ENCODE measurements around the gene MTMR12. TPM values are rescaled to one million over a fixed set of nuclear protein-coding genes. Genes with fewer than 3 reads are reported as not detected.
A peak's percentile ranks its signal among the peaks of the same experiment; 100 is the strongest.
"Not testable (repeated sequence)": the region's sequence is repeated elsewhere in the genome, so short reads cannot be mapped to it uniquely, and the experiment has no call there.

MTMR12 gene
- total RNA-seq, 1 experiment from 2014 or later, result 23.8 TPM

- peak; percentile 87 for DNase-seq (ENCODE audit: low spot score)
- in situ Hi-C loops (cut with HindIII; ENCODE audit: low sequenced_read_pairs), result no loop called here
Observed at GRCh38 chr5:32329395-32329834, 16.7 kb upstream of the MTMR12 start.

DNA sequence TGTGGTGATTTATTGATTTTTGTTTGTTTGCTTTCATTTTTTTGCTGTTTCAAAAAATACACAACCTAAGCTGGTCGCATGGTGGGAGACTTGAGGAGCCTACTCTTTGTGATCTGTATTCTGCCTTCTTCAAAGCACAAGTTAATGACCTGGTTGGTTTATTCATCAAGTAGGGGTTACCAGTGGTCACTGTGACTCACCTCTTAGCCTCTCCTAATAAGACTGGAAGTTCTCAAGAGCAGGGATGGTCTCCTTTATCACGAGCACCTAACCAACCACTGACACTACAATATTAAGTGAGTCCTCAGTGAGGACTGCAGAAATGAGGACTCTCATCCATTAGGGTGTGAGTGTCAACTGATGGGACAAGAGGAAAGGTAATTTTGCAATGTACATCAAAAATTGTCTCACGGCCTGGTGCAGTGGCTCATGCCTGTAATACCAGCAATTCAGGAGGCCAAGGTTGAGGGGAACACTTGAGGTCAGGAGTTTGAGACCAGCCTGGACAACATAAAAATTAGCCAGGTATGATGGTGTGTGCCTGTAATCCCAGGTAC, 13.6 kb upstream of the MTMR12 start:
- DNase-seq (ENCODE audit: low spot score), result no peak
- in situ Hi-C loops (cut with HindIII; ENCODE audit: low sequenced_read_pairs), result no loop called here

DNA sequence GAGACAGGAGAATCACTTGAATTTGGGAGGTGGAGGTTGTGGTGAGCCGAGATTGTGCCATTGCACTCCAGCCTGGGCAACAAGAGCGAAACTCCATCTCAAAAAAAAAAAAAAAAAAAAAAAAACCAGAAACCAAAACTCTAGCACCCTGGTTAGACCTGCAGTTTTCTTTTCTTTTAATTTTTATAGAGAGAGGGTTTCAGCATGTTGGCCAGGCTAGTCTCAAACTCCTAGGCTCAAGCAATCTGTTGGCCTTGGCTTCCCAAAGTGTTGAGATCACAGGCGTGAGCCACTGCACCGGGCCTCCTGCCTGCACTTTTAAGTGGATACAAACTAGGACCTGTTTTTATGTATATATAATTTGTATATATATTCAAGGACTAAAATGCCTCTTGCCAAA, 12.9 kb upstream of the MTMR12 start:
- no peak for DNase-seq (ENCODE audit: low spot score)
- in situ Hi-C loops (cut with HindIII; ENCODE audit: low sequenced_read_pairs), result no loop called here

DNA sequence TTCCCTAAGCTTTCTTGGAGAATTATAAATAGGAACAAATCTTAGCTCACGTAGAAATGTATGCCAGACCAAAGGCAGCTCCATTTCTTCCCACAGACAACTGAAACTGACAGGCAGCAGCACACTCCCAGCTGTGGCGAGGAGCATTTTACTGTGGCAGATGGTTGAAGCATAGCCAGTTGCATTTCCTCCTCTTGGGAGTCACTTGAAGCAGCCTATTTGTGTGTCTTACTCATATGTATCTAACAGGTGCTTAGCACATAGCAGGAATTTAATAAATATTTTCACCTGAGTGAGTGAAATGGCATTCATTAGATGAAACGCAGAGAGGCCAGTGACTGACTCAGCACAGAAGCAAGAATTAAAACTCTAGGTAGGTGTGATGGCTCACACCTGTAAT, 12.3 kb upstream of the MTMR12 start:
- in situ Hi-C loops (cut with HindIII; ENCODE audit: low sequenced_read_pairs), result no loop called here
- DNase-seq (ENCODE audit: low spot score), result no peak

- no peak for DNase-seq (ENCODE audit: low spot score)
- in situ Hi-C loops (cut with HindIII; ENCODE audit: low sequenced_read_pairs), result no loop called here
Observed at GRCh38 chr5:32323741-32324140, 11.0 kb upstream of the MTMR12 start.

- in situ Hi-C loops (cut with HindIII; ENCODE audit: low sequenced_read_pairs), result no loop called here
- no peak for DNase-seq (ENCODE audit: low spot score)
Observed at GRCh38 chr5:32322882-32323281, 10.1 kb upstream of the MTMR12 start.

DNA sequence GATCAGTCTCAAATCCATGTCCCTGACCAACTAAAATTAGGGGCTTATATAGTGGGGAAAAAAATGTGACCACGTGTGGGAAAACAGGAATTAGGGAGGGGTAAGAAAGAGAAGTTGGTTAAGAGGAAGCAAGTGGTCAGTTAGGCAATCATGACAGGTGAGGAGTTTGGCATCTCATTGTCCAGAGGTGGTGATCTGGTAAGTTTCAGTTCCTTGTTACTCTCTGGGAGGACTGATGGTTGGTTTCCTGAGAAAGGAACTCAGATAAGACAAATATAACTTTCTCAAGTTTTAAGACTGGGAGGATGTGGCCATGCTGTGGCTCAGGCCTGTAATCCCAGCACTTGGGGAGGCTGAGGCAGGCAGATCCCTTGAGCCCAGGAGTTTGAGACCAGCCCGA, 9.0 kb upstream of the MTMR12 start:
- DNase-seq (ENCODE audit: low spot score); in situ Hi-C loops (cut with HindIII; ENCODE audit: low sequenced_read_pairs): not testable (repeated sequence)

DNA sequence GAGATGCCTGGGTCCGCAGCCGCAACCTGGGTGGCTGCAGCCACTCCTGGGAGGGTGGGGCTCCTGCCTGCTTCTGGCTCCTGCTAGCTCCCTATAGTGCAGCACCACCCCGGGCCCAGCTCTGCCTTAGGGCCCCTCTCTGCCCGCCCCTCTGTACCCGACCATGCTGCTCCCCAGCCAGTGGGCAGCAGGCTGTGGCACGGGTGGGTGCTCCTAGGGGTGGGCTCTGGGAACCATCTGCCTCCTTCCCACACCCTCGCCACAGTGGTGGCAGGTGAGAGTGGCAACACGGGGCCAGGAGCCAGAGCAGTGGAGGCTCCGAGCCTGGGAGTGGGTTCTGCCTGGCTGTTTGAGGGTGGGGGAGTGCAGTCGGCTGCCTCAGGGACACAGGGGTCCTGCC, 7.8 kb upstream of the MTMR12 start:
- no peak for DNase-seq (ENCODE audit: low spot score)

GRCh38 chr5:32319926-32320543, 7.3 kb upstream of the MTMR12 start:
- DNase-seq (ENCODE audit: low spot score), result no peak
- in situ Hi-C loops (cut with HindIII; ENCODE audit: low sequenced_read_pairs), result no loop called here

More for the DNA sequence above, 7.8 kb upstream of the MTMR12 start:
- in situ Hi-C loops (cut with HindIII; ENCODE audit: low sequenced_read_pairs), result no loop called here

- no peak for DNase-seq (ENCODE audit: low spot score)
- in situ Hi-C loops (cut with HindIII; ENCODE audit: low sequenced_read_pairs), result no loop called here
Observed at GRCh38 chr5:32319392-32319791, 6.7 kb upstream of the MTMR12 start.

DNA sequence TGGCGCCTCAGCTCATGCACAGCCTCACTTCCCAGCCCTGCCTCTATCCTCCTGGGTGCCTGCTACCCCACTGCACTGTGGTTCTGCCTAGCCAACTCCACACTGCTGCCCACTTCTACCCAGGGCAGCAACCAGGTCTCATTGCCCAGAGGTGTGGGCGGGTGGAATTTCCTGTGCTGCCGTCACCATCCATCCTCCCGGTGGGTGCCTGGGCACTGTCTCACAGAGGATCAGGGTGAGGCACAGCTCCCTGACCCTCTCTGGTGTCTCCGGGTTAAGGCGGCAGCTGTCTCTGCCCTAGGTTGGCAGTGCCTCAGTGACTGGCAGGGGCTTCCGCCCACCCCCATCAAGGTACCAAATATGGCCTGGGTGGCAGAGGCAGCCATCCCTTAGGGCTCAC, 4.3 kb upstream of the MTMR12 start:
- no peak for DNase-seq (ENCODE audit: low spot score)
- in situ Hi-C loops (cut with HindIII; ENCODE audit: low sequenced_read_pairs), result no loop called here

DNA sequence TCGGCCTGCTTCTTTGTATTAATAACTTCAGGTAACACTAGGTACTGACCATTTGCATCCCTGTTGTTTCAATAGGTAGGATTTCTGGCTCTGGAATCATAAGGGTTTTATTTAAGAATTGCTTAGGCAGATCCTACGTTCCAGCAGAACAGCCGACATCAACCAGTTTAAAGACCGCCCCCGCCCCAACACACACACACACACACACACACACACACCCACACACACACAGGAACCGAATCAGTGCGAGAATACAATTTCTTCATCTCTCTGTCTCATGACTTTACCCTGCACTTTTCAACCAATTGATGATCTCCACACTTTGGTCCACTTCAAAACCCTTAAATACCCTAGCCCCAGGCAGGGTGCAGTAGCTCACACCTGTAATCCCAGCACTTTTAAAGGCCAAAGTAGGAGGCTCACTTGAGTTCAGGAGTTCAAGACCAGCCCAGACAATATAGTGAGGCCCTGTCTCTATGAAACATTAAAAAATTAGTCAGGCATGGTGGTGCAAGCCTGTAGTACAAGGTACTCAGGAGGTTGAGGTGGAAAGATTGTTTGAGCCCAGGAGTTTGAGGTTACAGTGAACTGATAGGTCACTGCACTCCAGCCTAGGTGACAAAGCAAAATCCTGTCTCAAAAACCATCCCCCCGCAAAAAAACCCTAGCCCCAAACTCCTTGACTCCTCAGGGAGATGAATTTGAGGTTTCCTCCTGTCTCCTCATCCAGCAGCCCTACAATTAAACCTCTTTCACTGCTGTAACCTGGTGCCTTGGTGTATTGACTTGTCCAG, 2.7 kb upstream of the MTMR12 start:
- DNase-seq (ENCODE audit: low spot score), result no peak
- in situ Hi-C loops (cut with HindIII; ENCODE audit: low sequenced_read_pairs), result no loop called here

DNA sequence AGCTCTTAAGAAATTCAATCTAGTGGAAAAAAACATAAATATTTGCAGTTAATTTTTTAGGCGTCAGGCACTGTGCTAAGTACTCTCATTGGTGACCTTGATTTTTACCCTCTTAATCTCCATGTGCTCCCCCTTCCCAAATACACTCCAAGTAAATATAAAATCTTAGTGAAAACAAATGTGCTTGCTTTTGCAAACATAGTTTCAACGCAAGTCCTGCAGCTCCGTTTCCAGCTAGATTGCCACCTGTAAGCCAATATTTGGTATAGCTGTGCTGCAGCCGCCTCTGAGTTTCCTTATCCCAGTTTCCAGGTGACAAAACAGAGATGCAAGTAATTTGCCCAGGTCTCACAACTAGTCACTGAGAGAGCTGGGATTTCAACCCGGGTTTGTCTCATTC, 1.9 kb upstream of the MTMR12 start:
- no peak for DNase-seq (ENCODE audit: low spot score)
- in situ Hi-C loops (cut with HindIII; ENCODE audit: low sequenced_read_pairs), result no loop called here

GRCh38 chr5:32314152-32314488, 1.4 kb upstream of the MTMR12 start:
- in situ Hi-C loops (cut with HindIII; ENCODE audit: low sequenced_read_pairs); DNase-seq (ENCODE audit: low spot score): not testable (repeated sequence)

DNA sequence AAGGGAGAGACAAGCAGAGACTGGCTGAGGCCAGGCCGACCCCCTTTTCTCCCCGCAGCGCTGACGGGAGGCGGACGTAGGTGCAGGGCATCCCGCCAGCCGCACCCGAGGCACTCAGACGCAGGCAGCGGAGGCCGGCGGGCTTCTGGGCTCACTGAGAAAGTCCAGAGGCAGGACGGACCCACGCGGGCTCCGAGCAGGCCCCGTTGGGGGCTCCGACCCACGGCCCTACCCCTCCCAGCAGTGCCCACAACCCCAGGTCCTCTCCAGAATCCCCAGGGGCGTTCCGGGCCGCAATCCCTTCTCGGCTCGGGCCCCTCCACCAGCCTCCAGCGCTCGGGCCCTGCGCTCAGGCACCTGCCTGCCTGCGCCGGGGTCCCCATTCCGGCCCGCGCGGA, 543 bp downstream of the MTMR12 start:
- in situ Hi-C loops (cut with HindIII; ENCODE audit: low sequenced_read_pairs), result no loop called here
- DNase-seq (ENCODE audit: low spot score), result peak; percentile 38

DNA sequence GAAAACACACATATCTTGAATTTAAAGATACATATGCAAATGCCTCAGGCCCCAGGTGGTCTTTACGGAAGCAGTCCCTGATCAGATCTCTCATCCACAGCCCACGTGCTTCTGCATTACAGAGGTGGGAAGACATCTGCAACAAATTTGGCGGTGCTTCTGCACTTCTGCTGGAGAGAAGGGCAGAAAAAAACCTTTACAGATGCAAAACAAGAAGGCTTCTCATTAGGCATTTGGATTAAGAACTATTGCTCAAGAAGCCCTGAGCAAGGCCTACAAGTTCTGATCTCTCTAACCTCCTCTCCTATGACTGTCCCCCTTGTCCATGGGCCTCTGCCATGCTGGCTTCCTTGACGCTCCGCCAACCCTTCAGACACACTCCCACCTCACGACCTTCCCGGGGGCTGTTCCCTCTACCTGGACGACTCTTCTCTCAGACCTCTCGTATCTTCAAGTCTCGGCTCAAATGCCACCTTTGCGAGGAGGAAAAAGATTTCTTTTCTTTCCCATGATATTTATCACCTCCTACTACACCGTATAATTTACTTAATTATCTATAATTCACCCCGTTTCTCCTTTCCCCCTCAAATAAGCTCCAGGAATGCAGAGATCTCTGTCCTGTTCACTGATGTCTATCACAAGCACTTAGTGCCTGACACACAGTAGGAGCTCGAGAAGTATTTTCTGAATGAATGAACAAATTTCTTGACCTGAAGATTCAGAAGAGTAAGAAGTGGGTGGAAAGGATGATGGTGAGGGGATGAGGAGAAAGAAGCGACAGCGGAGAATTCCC, 1.1 kb downstream of the MTMR12 start:
- DNase-seq (ENCODE audit: low spot score), result no peak
- in situ Hi-C loops (cut with HindIII; ENCODE audit: low sequenced_read_pairs), result no loop called here

DNA sequence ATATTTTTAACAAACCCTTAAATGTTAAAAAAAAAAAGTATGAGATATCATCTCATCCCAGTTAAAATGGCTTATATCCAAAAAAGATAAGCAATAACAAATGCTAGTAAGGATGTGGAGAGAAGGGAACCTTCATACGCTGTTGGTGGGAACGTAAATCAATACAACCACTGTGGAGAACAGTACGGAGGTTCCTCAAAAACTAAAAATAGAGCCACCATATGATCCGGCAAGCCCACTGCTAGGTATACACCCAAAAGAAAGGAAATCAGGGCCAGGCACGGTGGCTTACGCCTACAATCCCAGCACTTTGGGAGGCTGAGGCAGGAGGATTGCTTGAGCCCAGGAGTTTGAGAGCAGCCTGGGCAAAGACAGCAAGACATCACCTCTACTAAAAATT, 3.0 kb downstream of the MTMR12 start:
- DNase-seq (ENCODE audit: low spot score), result no peak
- in situ Hi-C loops (cut with HindIII; ENCODE audit: low sequenced_read_pairs), result no loop called here

- no peak for DNase-seq (ENCODE audit: low spot score)
- in situ Hi-C loops (cut with HindIII; ENCODE audit: low sequenced_read_pairs), result no loop called here
Observed at GRCh38 chr5:32308946-32309345, 3.8 kb downstream of the MTMR12 start.

GRCh38 chr5:32307769-32308194, 5.0 kb downstream of the MTMR12 start:
- in situ Hi-C loops (cut with HindIII; ENCODE audit: low sequenced_read_pairs), result no loop called here
- DNase-seq (ENCODE audit: low spot score), result no peak

DNA sequence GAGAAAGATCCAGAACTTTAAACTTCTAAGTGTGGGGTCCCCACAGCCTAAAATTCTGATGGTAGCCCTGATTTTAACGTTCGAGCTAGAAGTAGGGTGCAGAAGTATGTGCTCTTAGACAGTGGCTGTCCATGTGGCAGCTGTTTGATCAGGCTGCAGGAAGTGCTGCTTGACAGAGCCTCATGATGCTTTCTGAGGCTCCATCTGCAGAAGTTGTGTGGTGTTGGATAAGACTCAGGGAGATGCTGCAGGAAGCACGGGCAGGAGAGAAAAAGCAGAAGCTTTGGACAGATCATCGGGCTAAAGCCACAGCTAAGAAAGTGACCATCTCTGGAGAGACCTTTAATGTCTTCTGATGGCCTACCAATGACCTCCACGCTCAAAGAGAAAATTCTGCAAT, 8.1 kb downstream of the MTMR12 start:
- no peak for DNase-seq (ENCODE audit: low spot score)
- in situ Hi-C loops (cut with HindIII; ENCODE audit: low sequenced_read_pairs), result no loop called here
